Astrocyte of the cerebellum (primary cell): ENCODE results near the gene ADGRG3.

ENCODE experiments used
- DNase-seq: peaks from one replicate; pipeline ENCODE4 v3.0.0-alpha.2; 2011; ENCODE audit warnings: low read depth
- H3K4me3 ChIP-seq: 2 replicates; pipeline ENCODE4 v1.5.1; 2011; ENCODE audit warnings: mild to moderate bottlenecking, low read depth, low read length, moderate library complexity
- CTCF ChIP-seq: IDR thresholded peaks from 2 replicates; pipeline ENCODE4 v1.5.1; 2012; ENCODE audit warnings: low read length, low read depth, moderate library complexity, mild to moderate bottlenecking; ENCODE audit errors: missing control alignments
- in situ Hi-C: cut with HindIII; loops from 2 replicates; pipeline ENCODE4 v1.10.0; 2017; ENCODE audit warnings: low sequenced_read_pairs

The ADGRG3 gene

GRCh38 chr16:57658878-57659674 is 9.0 kb upstream of the ADGRG3 start:
- H3K4me3 ChIP-seq: no peak overlapping the region
- in situ Hi-C loops: no loop called here
- TF ChIP-seq CTCF: no peak
- DNase-seq: no peak

DNA sequence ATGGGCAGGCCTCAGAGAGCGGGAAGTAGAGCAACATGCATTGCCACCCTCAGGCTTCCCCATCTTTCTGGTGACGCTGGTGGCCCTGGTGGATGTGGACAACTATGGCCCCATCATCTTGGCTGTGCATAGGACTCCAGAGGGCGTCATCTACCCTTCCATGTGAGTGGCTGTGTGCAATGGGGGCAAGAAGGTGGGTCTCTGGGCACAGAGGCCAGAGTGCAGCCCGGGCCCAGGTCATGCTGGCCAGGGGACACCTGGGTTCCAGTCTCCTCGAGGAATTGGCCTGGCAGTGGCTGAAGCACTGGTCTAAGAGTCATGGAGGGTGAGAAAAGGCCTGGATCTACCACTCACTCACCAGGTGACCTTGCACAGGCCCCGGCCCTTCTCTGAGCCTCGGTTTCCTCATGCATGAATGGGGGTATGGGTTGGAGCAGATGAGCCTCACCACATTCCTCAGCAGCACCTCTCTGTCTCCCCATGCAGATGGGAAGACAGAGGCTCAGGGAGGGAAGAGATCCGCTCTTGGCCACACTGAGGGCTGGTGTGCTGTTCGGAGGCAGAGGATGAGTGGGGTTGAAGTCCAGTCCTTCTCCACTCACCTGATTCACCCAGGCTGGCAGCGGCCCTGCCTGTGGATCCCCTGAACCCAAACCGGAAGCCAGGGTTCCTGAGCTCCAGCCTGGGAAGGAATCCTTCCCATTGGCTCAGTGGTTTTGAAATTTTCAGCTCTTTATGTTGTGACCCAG is 7.2 kb upstream of the ADGRG3 start:
- TF ChIP-seq CTCF: no peak
- H3K4me3 ChIP-seq: no peak overlapping the region
- in situ Hi-C loops: no loop called here
- no peak for DNase-seq

- no peak for DNase-seq
- no peak for TF ChIP-seq CTCF
- in situ Hi-C loops: no loop called here
- H3K4me3 ChIP-seq: no peak overlapping the region
Observed at GRCh38 chr16:57661510-57661909, 6.6 kb upstream of the ADGRG3 start.

- no peak for DNase-seq
- TF ChIP-seq CTCF: no peak
- in situ Hi-C loops: no loop called here
- H3K4me3 ChIP-seq: no peak overlapping the region
Observed at GRCh38 chr16:57661936-57662906, 5.9 kb upstream of the ADGRG3 start.

DNA sequence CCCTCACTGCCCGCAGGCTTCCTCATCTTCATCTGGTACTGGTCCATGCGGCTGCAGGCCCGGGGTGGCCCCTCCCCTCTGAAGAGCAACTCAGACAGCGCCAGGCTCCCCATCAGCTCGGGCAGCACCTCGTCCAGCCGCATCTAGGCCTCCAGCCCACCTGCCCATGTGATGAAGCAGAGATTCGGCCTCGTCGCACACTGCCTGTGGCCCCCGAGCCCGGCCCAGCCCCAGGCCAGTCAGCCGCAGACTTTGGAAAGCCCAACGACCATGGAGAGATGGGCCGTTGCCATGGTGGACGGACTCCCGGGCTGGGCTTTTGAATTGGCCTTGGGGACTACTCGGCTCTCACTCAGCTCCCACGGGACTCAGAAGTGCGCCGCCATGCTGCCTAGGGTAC is 4.7 kb upstream of the ADGRG3 start:
- no peak for TF ChIP-seq CTCF
- H3K4me3 ChIP-seq: no peak overlapping the region
- DNase-seq: no peak
- in situ Hi-C loops: no loop called here
